T-helper 2 cell (primary cell): ENCODE results near the gene SNRNP35.
"Not testable (repeated sequence)": the region's sequence is repeated elsewhere in the genome, so short reads cannot be mapped to it uniquely, and the experiment has no call there.

ENCODE experiments used
- DNase-seq, 5 experiments: peaks; one replicate each; pipeline versions ENCODE4 v3.0.0 to v3.0.0-alpha.2; 2012 to 2022
- total RNA-seq, 2 donors: gene quantifications; one replicate each; lab custom pipeline; 2026; lab: John Stamatoyannopoulos, UW

The SNRNP35 gene, protein sequence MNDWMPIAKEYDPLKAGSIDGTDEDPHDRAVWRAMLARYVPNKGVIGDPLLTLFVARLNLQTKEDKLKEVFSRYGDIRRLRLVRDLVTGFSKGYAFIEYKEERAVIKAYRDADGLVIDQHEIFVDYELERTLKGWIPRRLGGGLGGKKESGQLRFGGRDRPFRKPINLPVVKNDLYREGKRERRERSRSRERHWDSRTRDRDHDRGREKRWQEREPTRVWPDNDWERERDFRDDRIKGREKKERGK
- 23.4 to 28.1 reads per million in 2 donors for total RNA-seq

DNA sequence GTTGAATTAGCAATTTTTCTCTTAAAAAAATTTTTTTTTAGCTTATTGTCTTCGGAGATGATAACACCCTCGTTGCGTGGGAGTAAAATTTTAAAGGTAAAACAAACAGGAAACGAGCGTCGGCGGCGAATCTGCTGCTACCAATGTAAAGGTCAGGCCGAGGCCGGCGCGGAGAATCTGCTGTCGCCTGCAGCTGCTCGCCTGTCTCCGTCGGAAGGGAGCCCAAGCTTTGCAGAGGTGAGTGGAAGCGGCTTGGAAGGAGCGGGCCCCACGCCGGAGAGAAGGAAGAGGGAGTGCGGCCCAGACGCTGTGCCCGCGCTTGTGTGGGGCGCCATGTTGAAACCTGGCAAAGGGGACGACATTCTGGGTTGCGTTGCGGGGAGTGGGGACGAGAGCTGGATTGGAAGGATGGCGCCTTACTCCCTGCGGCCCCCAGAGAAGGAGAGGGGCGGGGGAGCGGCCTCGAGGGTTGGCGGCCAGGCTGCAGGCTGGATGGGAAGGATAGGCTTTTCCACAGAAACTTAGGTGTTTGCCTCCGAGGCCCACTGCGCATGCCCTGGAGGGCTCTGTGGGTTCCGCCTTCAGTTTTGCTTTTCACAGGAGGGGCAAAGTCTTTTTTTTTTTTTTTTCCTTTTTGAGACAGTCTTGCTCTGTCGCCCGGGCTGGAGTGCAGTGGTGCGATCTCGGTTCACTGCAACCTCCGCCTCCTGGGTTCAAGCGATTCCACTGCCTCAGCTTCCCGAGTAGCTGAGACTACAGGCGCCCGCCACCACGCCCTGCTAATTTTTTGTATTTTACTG is at the start of gene SNRNP35:
Gene SNRNP35 (plus strand): TSS at position 160 of the 800 bp plus-strand sequence. CDS start 7,402 bp downstream, outside the sequence.
- peak; percentile 67 to 91 (median 81) for DNase-seq

DNA sequence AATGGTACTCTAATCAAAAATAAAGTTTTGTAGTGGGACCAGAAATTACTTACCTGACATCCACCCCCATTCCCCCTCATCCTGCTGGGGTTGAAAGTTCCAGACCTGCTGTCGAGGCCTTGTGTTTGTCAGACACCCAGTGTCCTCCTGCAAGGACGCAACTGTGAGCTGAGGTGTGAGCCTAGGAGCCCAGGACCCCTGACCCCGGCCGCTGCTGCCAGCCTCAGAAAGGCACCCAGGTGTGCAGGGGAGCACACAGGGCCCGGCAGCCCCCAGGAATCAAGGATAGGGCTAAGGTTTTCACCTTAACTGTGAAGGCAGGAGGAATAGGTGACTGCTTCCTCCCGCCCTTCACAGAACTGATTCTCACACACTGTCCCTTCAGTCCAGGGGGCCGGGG is 49.3 kb upstream of the SNRNP35 start:
- DNase-seq: not testable (repeated sequence)

DNA sequence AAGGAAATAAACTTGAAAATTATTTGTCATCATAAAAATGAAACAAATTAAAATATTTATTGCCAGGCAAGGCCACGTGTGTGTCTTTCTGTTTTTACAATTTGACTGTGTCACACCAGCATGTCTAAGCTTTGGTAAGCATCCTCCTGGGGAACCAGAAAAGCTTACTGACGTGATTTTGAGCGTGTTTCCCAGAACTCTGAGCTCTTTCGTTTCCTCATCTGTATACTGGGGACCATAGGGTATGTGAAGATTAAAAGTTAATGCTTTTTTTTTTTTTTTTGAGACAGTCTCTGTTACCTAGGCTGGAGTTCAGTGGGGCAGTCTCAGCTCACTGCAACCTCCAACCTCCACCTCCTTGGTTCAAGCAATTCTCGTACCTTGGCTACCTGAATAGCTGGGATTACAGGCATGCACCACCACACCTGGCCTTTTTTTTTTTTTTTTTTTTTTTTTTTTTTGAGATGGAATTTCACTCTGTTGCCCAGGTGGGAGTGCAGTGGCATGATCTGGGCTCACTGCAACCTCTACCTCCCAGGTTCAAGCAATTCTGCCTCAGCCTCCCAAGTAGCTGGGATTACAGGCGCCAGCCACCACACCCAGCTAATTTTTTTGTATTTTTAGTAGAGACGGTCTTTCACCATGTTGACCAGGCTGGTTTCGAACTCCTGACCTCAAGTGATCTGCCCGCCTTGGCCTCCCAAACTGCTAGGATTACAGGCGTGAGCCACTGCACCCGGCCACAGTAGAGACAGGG is 48.5 kb upstream of the SNRNP35 start:
- not testable (repeated sequence) for DNase-seq

DNA sequence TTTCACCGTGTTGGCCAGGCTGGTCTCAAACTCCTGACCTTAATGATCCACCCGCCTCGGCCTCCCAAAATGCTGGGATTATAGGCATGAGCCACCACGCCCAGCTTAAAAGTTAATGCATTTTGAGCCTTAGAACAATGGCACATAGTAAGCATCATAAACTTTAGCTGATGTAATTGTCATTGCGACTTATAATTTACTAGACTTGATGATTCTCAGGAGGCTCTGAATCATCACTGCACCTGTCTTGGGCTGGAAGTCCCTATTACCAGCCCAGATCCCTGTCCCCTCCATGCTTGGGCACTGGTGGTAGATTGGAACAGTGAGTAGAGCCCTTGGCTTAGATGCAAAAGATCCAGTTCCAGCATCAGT is 47.9 kb upstream of the SNRNP35 start:
- DNase-seq: no peak

DNA sequence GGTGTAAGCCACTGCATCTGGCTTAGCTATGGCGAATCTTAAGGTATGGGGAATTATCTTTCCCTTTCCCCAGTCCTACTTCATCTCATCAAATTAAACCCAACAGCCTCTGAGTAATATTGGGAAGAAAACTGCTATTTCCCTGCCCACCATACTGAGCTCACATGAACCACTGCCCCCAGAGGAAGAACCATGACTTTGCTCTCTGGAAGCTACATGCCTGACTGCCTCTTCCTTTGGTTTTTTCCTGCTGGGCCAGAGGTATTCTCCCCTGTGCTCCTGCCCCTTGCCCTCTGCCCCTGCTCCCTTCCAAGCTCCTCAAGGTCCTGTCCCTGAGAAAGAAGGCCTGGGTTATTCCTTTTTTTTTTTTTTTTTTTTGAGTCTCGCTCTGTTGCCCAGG is 36.6 kb upstream of the SNRNP35 start:
- no peak for DNase-seq

DNA sequence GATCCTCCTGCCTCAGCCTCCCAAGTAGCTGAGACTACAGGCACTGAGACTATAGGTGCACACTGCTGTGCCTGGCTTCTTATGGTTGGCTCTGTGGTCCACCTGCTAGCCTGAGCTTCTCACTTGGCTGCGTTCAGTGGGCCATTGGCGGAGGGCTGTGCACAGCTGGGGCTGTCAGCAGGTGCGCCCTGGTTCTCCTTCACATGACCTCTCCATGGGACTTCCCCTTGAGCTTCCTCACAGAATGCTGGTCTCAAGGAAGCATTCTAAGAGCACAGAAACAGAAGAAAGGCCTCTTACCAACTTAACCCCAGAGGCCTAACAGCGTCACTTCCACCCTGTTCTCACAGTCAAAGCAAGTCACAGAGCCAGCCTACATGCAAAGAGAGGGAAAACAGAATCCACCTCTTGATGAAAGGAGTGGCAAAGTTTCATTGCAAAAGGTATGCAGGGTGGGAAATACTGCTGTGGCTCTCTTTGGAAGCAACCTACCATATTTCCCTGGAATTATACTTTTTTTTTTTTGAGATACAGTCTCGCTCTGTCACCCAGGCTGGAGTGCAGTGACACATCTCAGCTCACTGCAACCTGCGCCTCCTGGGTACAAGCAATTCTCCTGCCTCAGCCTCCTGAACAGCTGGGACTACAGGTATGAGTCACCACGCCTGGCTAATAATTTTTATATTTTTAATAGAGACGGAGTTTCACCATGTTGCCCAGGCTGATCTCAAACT is 30.7 kb upstream of the SNRNP35 start:
- DNase-seq: peak in 3 of 5 experiments; percentile 32 to 91 (median 50)

DNA sequence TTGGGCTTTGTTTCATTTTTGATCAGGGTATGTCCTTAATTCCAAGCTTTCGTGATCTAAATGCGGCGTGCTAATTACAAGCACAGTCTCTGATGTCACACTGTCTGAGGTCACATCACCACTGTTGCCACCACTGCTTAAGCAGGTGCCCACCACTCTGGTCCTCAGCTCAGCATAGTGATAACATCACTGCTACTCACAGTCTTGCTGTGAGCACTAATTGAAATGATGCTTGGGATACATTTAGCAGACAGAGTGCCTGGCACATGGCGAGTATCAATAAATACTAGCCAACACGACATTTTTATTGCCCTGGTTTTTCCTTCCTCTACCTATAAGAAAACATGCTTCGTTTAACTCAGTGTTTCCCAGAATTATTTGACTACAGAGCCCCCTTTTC is 29.3 kb upstream of the SNRNP35 start:
- peak in 1 of 5 experiments; percentile 63 for DNase-seq

DNA sequence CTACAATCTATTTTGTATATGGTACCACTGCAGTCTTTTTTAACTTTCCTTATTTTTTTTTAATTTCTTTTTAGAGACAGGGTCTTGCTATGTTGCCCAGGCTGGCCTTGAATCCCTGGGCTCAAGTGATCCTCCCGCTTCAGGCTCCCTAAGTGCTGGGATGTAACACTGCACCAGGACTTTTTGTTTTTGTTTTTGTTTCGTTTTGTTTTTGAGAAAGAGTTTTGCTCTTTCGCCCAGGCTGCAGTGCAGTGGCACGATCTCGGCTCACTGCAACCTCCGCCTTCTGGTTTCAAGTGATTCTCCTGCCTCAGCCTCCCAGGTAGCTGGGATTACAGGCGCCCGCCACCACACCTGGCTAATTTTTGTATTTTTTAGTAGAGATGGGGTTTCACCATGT is 28.8 kb upstream of the SNRNP35 start:
- not testable (repeated sequence) for DNase-seq

DNA sequence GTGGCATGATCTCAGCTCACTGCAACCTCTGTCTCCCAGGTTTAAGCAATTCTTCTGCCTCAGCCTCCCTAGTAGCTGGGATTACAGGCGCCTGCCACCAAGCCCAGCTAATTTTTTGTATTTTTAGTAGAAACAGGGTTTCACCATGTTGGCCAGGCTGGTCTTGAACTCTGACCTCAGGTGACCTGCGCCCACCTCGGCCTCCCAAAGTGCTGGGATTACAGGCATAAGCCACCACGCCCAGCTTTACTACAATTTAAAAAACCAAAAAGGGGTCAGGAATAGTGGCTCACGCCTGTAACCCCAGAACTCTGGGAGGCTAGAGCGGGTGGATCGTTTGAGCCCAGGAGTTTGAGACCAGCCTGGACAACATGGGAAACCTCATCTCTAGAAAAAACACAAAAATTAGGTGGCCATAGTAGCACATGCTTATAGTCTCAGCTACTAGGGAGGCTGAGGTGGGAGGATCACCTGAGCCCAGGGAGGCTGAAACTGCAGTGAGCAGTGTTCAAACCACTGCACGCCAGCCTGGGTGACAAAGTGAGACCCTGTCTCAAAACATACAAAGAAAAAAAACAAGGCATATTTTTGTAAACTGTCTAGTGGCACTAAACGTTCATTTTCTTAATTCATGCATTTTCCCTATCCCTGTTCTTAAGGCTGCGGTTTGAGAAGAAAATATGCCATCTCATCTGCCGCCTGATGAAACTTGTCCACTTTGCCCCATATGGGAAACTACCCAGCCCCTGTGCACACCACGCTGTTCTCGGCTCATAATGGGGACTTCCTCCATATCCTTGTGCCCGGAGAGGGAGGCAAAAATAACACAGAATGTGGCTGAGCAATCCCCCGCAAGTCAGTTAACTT is 25.8 kb upstream of the SNRNP35 start:
- DNase-seq: peak in 4 of 5 experiments; percentile 23 to 43 (median 26)

DNA sequence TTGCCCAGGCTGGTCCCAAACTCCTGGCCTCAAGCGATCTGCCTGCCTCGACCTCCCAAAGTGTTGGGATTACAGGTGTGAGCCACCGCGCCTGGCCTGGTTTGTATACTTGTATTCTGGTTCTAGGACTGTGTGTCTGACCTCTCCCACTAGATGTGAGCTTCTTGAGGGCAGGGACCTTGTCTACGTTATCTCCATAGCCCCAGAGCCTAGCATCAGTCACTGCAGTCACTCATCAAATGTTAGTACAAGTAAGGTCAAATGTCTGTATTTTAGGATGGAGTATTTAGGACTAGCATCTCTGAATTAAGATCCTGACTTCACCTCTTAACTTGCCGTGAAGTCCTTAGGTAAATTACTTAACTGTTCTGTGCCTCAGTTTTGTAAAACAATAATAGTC is 24.3 kb upstream of the SNRNP35 start:
- DNase-seq: peak in 1 of 5 experiments; percentile 39

DNA sequence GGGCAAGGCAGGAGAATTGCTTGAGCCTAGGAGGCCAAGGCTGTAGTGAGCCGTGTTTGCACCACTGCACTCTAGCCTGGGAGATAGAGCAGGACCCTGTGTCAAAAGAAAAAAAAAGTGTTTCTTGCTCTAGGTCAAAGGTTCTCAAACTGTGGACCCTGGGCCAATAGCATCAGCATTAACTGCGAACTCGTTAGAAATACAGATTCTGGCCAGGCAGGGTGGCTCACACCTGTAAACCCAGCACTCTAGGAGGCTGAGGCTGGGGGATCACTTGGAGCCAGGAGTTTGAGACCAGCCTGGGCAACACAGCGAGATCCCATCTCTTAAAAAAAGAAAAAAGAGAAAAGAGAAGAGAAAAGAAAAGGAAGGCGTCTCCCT is 22.3 kb upstream of the SNRNP35 start:
- no peak for DNase-seq

DNA sequence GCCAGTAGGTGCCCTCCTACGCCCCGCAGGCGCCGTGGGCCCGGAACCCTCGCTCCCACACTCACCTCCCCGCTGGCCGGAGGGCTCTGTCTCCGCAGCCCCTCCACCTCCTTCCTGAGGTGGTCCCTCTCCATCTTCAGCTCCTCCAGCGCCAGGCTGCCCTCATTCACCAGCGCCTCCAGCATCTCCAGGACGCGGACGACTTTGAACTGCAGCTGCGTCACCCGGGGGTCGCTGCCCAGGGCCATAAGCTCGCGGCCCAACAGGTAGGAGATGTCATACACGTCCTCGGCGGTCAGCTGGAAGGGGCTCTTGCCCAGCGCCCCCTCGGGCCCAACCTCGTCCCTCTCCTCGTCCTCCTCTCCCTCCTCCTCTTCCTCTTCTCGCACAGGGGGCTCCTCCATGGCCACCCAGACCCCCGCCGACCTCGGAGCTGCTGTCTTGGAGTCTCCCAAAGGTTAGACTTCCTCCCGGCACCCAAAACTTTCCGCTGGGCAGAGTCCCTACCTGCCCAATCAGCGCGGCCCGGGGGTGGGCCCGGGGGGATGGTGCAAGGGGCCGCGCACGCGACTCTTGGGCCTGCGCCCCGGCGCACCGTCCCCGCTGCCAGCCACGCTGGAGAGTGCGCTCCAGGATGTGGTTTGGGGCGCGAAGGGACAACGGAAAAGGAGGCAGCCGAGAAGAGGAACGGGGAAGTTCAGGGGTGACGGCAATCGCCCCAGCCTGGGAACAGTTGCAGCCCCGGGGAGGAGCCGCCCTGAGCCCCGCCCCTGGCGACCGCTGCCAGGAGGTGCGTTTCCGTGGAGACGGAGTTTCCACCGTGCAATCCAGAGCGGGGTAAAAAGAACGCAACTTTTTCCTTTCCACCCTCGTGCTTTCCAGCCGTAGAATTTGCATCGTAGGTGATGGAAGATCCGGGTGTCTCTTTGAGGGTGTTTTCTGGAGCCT is 21.6 kb upstream of the SNRNP35 start, which contains the start of gene RILPL2:
Gene RILPL2 (minus strand): TSS at position 668 of the 948 bp plus-strand sequence. CDS start 264 bp downstream, at position 404.
- DNase-seq: peak; percentile 83 to 93 (median 90)

DNA sequence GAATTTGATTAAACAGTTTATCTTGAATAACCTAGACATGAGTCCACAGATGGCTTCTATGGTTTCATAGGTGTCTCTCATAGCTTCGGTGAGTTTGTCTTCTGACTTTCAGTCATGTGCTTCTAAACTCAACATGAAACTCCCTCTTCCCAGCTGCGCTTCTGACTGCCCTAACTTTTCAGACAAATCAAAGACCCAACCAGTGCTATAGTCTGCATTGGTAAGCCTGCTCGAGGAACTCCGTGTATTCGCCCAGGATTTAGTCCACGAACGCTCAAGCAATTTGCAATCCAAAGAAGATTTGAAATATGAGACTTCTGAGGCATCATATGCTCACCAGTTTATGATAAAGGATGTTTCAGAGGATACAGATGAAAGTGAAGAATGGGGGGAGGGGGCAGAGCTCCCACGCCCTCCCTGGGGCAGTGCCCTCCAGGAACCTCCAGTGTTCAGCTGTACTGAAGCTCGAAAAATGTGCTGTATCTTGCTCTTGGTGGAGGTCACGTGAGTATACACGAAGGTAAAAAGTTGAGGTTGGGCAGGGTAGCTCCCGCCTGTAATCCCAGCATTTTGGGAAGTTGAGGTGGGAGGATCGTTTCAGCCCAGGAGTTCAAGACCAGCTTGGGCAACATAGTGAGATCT is 16.3 kb upstream of the SNRNP35 start:
- DNase-seq: no peak

DNA sequence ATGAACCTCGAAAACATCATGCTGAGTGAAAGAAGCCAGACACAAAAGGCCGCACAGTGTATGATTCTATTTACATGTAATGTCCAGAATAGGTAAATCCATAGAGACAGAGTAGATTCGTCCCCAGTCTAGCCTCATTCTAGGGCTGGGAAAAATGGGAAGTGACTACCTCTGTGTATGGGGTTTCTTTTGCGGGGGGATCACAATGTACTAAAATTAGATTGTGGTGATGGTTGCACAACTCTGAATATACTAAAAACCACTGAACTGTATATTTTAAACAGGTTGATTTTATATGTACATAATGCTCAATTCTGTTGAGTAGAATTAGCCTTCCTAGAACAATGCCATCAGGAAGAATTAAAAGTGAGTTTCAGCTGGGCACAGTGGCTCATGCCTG is 15.2 kb upstream of the SNRNP35 start:
- no peak for DNase-seq

DNA sequence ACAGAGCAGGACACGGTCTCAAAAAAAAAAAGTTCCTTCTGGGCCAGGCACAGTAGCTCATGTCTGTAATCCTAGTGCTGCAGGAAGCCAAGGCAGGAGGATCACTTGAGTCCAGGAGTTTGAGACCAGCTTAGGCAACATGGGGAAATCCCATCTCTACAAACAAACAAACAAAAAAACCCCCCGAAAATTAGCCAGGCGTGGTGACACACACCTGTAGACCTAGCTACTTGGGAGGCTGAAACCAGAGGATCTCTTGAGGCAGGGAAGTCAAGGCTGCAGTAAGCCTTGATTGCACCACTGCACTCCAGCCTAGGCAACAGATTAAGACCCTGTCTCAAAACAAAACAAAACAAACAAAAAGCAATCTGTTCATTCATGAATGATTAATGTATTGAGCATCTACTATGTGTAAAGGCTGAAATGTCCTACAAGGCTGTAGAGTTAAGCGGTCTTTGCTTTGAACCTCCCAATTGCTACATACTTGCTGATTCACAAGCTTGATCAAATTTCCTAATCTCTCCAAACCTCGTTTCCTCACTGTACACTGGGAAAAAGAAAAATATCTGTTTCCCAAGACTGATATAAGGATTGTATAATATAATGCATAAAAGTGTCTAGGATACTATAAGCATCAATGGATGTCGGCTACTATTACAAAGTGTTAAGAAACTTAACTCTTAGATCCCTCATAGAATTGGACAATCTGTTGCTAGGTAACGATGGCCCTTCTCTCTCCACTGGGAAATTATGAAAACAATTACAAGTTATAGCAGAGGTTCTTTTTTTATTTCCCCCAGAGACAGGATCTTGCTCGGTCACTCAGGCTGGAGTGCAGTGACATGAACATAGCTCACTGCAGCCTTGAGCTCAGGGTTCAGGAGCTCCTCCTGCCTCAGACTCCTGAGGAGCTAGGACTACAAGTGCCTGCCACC is 13.6 kb upstream of the SNRNP35 start:
- DNase-seq: no peak

DNA sequence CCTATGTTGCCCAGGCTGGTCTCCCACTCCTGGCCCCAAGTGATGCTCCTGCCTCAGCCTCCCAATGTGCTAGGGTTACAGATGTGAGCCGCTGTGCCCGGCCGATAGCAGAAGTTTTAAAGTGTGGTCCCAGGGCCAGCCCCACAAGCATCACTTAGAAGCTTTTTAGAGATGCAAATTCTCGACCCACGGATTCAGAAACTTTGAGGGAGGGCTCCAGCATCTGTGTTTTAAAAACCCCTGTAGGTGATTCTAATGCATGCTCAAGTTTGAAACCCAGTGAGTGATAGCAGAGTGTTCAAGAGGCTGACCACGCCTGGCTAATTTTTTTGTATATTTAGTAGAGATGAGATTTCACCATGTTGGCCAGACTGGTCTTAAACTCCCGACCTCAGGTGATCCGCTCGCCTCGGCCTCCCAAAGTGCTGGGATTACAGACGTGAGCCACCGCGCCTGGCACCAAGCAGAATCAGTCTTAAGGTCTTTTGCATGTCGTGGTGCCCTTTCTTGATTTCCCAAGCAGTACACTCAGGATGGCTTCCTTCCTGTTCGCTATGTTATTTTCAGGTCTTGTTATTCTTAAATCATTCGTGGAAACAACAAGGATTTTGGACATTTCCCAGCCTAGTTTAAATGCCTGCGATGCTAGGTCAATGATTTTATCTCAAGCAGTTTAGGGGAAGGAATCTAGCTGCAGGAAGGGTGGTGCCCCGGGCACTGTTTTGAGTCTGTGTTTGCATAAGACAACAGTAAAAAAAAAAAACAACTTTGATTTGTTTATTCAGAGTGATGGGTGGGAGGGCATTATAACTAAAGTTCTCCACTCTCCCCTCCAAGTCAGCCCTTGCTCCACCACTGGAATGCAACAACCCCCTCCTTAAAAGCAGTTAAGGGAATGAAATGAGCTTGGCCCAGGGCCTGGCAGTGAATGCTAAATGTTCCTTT is 12.3 kb upstream of the SNRNP35 start:
- peak in 1 of 5 experiments; percentile 51 for DNase-seq

DNA sequence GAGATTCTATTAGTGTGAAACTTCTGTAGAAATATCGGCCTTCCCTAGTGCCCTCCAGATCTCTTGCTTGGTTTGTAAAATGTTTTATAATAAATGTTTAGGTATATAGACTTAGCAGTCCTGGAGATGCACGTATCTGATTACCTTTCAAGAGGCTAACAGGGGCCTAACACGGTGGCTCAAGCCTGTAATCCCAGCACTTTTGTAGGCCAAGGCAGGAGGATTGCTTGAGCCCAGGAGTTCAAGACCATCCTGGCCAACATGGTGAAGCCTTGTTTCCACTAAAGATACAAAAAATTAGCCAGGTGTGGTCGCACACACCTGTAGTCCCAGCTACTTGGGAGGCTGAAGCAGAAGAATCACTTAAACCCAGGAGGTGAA is 11.6 kb upstream of the SNRNP35 start:
- DNase-seq: no peak
